Trophoblast cell (in vitro differentiated cells and primary cell): Measurements from ENCODE around the gene CDH20.

Experiments
- DNase-seq, 2 donors: peaks; one replicate each; pipeline ENCODE4 v3.0.0-alpha.2; 2016
- H2AFZ ChIP-seq: 2 replicates; pipeline ENCODE4 v1.6.1; 2013; ENCODE audit warnings: low read length, moderate library complexity, mild to moderate bottlenecking; ENCODE audit not compliant: insufficient read depth, poor library complexity
- H2AK5ac ChIP-seq: 2 replicates; pipeline ENCODE4 v1.6.1; 2013; ENCODE audit warnings: mild to moderate bottlenecking, low read length
- H2BK120ac ChIP-seq: 2 replicates; pipeline ENCODE4 v1.6.1; 2013; ENCODE audit warnings: low read length, mild to moderate bottlenecking, moderate library complexity; ENCODE audit not compliant: insufficient read depth, poor library complexity
- H2BK12ac ChIP-seq: 2 replicates; pipeline ENCODE4 v1.6.1; 2013; ENCODE audit warnings: mild to moderate bottlenecking, low read length, moderate library complexity
- H2BK5ac ChIP-seq: 2 replicates; pipeline ENCODE4 v1.6.1; 2013; ENCODE audit warnings: low read length, low read depth, moderate library complexity, mild to moderate bottlenecking; ENCODE audit not compliant: poor library complexity
- H3K14ac ChIP-seq: 2 replicates; pipeline ENCODE4 v1.6.1; 2013; ENCODE audit warnings: mild to moderate bottlenecking, low read length
- H3K18ac ChIP-seq: 2 replicates; pipeline ENCODE4 v1.6.1; 2013; ENCODE audit warnings: mild to moderate bottlenecking, low read length
- H3K23ac ChIP-seq: 2 replicates; pipeline ENCODE4 v1.6.1; 2013; ENCODE audit warnings: low read length
- H3K27ac ChIP-seq: 2 replicates; pipeline ENCODE4 v1.5.1; 2013; ENCODE audit warnings: low read depth, mild to moderate bottlenecking, inconsistent platforms, low read length, moderate library complexity
- H3K27me3 ChIP-seq: 2 replicates; pipeline ENCODE4 v1.6.1; 2013; ENCODE audit warnings: inconsistent platforms, mild to moderate bottlenecking, low read length, moderate library complexity; ENCODE audit not compliant: insufficient read depth
- H3K36me3 ChIP-seq, 2 experiments: 1 replicate in 1 of 2; 2 replicates in 1 of 2; pipeline ENCODE4 v1.6.1; 2013; ENCODE audit warnings: low read length in 2 of 2, mild to moderate bottlenecking in 2 of 2, moderate library complexity in 1 of 2; ENCODE audit not compliant: insufficient read depth in 2 of 2, control insufficient read depth in 1 of 2
- H3K4ac ChIP-seq: 2 replicates; pipeline ENCODE4 v1.6.1; 2013; ENCODE audit warnings: low read depth, mild to moderate bottlenecking, low read length, moderate library complexity
- H3K4me1 ChIP-seq, 2 experiments: 1 replicate in 1 of 2; 2 replicates in 1 of 2; pipeline ENCODE4 v1.6.1; 2013; ENCODE audit warnings: low read length in 2 of 2, mild to moderate bottlenecking in 2 of 2, moderate library complexity in 1 of 2; ENCODE audit not compliant: insufficient read depth in 2 of 2, control insufficient read depth in 1 of 2
- H3K4me2 ChIP-seq: 2 replicates; pipeline ENCODE4 v1.6.1; 2013; ENCODE audit warnings: inconsistent platforms, mild to moderate bottlenecking, low read length, moderate library complexity
- H3K4me3 ChIP-seq: 2 replicates; pipeline ENCODE4 v1.5.1; 2013; ENCODE audit warnings: mild to moderate bottlenecking, low read depth, low read length, inconsistent platforms
- H3K79me1 ChIP-seq: one replicate; pipeline ENCODE4 v1.6.1; 2013; ENCODE audit warnings: low read length
- H3K79me2 ChIP-seq: 2 replicates; pipeline ENCODE4 v1.6.1; 2013; ENCODE audit warnings: low read length, mild to moderate bottlenecking; ENCODE audit not compliant: control insufficient read depth, insufficient read depth, poor library complexity
- H3K9ac ChIP-seq: 2 replicates; pipeline ENCODE4 v1.6.1; 2013; ENCODE audit warnings: mild to moderate bottlenecking, low read length
- H3K9me3 ChIP-seq: 2 replicates; pipeline ENCODE4 v1.6.1; 2013; ENCODE audit warnings: low read depth, mild to moderate bottlenecking, control low read depth, inconsistent platforms, low read length; ENCODE audit not compliant: insufficient read depth
- H4K12ac ChIP-seq: 2 replicates; pipeline ENCODE4 v1.6.1; 2013; ENCODE audit warnings: low read depth, mild to moderate bottlenecking, low read length, moderate library complexity
- H4K8ac ChIP-seq: 2 replicates; pipeline ENCODE4 v1.6.1; 2013; ENCODE audit warnings: low read depth, mild to moderate bottlenecking, low read length, moderate library complexity
- H4K91ac ChIP-seq: one replicate; pipeline ENCODE4 v1.6.1; 2013; ENCODE audit warnings: low read depth, mild to moderate bottlenecking, low read length, moderate library complexity
- WGBS: extraction: QIAGEN DNeasy Blood & Tissue Kit; methylation state at CpG from one replicate; pipeline ENCODE4 v1.1.7; 2013; ENCODE audit warnings: missing lambda C conversion rate; ENCODE audit not compliant: insufficient read length, insufficient coverage; ENCODE audit errors: extremely low coverage; 5-methylcytosine and 5-hydroxymethylcytosine counted together

Gene CDH20

GRCh38 chr18:61448316-61448715 lies 115.1 kb downstream of the CDH20 start:
- Histone ChIP-seq H2BK5ac (no peak overlapping the region), H4K8ac (no peak overlapping the region), H3K4ac (no peak overlapping the region), H3K4me1 (no peaks in the 10 kb centered on the region), H3K23ac (no peak overlapping the region), H3K27me3 (no peaks in the 10 kb centered on the region), H2AFZ (no peak overlapping the region), H2BK120ac (no peak overlapping the region), H3K4me2 (no peak overlapping the region), H3K4me3 (no peak overlapping the region), H3K79me1 (no peaks in the 10 kb centered on the region), H3K9ac (no peak overlapping the region), H3K18ac (no peak overlapping the region), H4K12ac (no peak overlapping the region), H2AK5ac (no peak overlapping the region), H3K36me3 (no peaks in the 10 kb centered on the region), H3K27ac (no peak overlapping the region), H3K14ac (no peak overlapping the region), H3K9me3 (no peaks in the 10 kb centered on the region), H2BK12ac (no peak overlapping the region), H3K79me2 (no peaks in the 10 kb centered on the region), H4K91ac (no peak overlapping the region)
- no peak for DNase-seq
- WGBS = no CpG with 5 or more reads among the region's 2 CpGs

DNA sequence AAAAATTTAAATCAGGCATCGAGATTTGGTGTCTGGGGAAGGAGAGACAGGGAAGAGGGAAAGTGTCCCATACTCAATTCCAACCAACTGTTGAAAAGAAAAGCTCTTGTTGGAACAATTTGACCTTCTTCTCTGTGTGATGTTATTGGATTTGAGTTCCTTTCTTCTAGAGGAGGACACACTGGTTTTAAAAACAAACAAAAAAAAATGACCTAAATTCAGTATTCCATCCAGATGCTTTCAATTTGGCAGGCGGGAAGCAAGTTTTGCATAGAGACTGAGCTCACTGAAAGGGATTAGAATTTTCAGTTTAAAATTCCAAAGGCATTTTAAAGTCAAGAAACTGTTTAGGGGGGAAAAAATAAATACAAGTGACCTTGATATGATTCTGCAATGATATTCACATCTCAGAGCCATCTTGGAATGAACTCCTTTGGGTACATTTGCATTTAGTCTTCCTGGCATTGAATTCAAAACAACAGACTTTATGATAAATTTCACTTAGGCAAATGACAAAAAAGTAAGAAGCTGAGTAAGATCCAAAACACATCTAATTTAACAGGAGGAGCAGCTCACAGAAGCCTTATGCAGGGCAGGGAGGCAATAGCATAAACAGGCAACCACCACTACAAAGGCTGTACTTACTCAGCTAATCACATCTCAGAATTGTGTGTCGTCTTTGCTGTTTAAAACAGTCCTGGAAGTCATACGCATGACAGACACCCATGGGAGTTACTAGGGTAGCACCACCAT lies 126.8 kb downstream of the CDH20 start:
- H3K4me2 ChIP-seq = no peak overlapping the region
- H3K9ac ChIP-seq = no peak overlapping the region
- no peak overlapping the region for H2BK12ac ChIP-seq
- H3K18ac ChIP-seq = no peak overlapping the region
- no peak overlapping the region for H3K4ac ChIP-seq
- H3K9me3 ChIP-seq = no peaks in the 10 kb centered on the region
- WGBS = no CpG with 5 or more reads among the region's 4 CpGs
- no peaks in the 10 kb centered on the region for H3K27me3 ChIP-seq
- H3K23ac ChIP-seq = no peak overlapping the region
- H3K4me1 ChIP-seq = no peaks in the 10 kb centered on the region
- H4K8ac ChIP-seq = no peak overlapping the region
- no peak overlapping the region for H2AFZ ChIP-seq
- no peak overlapping the region for H2AK5ac ChIP-seq
- H2BK120ac ChIP-seq = no peak overlapping the region
- no peak overlapping the region for H3K14ac ChIP-seq
- no peaks in the 10 kb centered on the region for H3K36me3 ChIP-seq
- H3K79me2 ChIP-seq = no peaks in the 10 kb centered on the region
- no peak overlapping the region for H2BK5ac ChIP-seq
- no peak overlapping the region for H4K91ac ChIP-seq
- H3K27ac ChIP-seq = no peak overlapping the region
- no peaks in the 10 kb centered on the region for H3K79me1 ChIP-seq
- H3K4me3 ChIP-seq = no peak overlapping the region
- no peak overlapping the region for H4K12ac ChIP-seq
- no peak for DNase-seq

DNA sequence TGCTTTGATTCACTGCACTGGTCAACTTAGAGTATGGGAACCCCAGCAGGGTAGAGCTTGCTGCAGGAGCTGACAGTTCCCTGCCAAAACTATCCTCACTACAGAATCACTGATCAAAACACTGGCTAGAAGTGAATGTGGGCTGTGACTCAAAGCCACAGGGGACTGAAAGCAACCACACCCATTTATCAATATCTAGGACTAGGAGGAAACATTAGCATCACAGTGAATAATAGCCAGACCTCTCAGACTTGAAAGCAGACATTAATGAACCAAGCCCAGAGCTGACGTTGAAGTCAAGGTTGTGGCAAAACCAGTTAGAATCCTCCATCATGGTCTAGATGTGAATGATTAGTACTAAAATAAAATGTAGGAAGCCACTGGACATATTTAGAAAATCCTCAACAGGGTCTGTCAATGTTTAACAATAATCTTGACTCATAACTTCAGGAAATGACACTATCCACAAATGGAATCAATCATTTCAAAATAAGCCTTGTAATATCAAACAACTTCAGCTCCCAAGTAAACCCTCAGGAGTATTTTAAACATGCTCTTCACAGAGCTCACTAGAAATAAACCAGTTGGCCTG lies 131.4 kb downstream of the CDH20 start:
- Histone ChIP-seq H2AK5ac (no peak overlapping the region), H3K9me3 (no peaks in the 10 kb centered on the region), H3K4me1 (peaks cover 0 to 3% of the 10 kb centered on the region in 2 experiments), H4K8ac (no peak overlapping the region), H3K36me3 (no peaks in the 10 kb centered on the region), H3K79me1 (no peaks in the 10 kb centered on the region), H3K18ac (no peak overlapping the region), H2BK5ac (no peak overlapping the region), H4K12ac (no peak overlapping the region), H3K27ac (no peak overlapping the region), H2BK120ac (no peak overlapping the region), H3K14ac (no peak overlapping the region), H3K4me2 (no peak overlapping the region), H3K4ac (no peak overlapping the region), H3K4me3 (no peak overlapping the region), H3K79me2 (no peaks in the 10 kb centered on the region), H2AFZ (no peak overlapping the region), H3K9ac (no peak overlapping the region), H2BK12ac (no peak overlapping the region), H3K23ac (no peak overlapping the region), H3K27me3 (no peaks in the 10 kb centered on the region), H4K91ac (no peak overlapping the region)
- no CpG with 5 or more reads among the region's 1 CpG for WGBS
- DNase-seq = no peak

DNA sequence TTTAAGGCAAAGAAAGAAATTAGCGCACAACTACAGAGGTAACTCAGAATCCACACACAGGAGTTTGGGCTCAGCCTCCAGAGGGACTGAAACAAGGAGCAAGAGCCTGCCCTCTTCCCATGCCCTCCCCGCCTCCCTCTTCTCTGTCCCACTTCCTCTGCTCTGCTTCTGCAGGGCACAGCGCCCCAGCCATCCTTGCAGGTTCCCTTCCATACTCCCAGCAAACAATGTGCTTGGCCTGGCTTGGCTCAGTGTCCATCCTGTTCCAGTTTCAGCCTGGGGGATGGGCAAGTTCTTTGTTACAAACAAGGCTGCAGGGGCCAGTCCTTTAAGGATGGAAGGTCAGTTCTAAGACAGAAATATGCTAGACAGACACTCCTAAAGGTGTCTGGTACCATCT lies 133.5 kb downstream of the CDH20 start:
- Histone ChIP-seq H3K27me3 (no peaks in the 10 kb centered on the region), H3K27ac (no peak overlapping the region), H3K79me1 (no peaks in the 10 kb centered on the region), H3K9me3 (no peaks in the 10 kb centered on the region), H4K12ac (no peak overlapping the region), H3K9ac (no peak overlapping the region), H3K4me2 (no peak overlapping the region), H3K4ac (no peak overlapping the region), H2BK12ac (no peak overlapping the region), H2AK5ac (no peak overlapping the region), H3K14ac (no peak overlapping the region), H2BK120ac (no peak overlapping the region), H3K79me2 (no peaks in the 10 kb centered on the region), H3K36me3 (no peaks in the 10 kb centered on the region), H3K4me3 (no peak overlapping the region), H2AFZ (no peak overlapping the region), H2BK5ac (no peak overlapping the region), H3K23ac (no peak overlapping the region), H4K8ac (no peak overlapping the region), H3K18ac (no peak overlapping the region), H3K4me1 (peaks cover 0 to 3% of the 10 kb centered on the region in 2 experiments), H4K91ac (no peak overlapping the region)
- DNase-seq = no peak
- no CpG with 5 or more reads among the region's 3 CpGs for WGBS
